ENCODE results near the gene TPGS2.
"Not testable (repeated sequence)": the region's sequence is repeated elsewhere in the genome, so short reads cannot be mapped to it uniquely, and the experiment has no call there.

The TPGS2 gene

DNA sequence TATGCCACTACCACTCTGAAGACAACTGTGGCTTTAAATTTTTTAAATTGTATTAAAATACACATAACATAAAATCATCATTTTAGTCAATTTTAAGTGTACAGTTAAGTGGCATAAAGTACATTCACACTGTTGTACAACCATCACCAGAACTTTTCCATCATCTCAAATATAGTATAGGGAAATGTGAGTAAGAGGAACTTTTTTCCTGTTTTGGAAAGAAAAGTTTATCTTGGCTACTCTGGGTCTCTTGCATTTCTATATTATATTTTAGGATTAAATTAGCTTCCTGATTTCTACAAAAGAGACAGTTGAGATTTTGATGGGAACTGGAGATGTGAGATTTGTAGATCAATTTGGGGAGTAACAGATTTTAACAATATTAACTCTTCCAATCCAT lies 3.3 kb downstream of the TPGS2 start:
- no peak for DNase-seq (ENCODE audit: extremely low read depth in 1 of 2, low read depth in 1 of 2)

GRCh38 chr18:36821681-36822080 lies 7.1 kb downstream of the TPGS2 start:
- no peak for DNase-seq (ENCODE audit: extremely low read depth in 1 of 2, low read depth in 1 of 2)

DNA sequence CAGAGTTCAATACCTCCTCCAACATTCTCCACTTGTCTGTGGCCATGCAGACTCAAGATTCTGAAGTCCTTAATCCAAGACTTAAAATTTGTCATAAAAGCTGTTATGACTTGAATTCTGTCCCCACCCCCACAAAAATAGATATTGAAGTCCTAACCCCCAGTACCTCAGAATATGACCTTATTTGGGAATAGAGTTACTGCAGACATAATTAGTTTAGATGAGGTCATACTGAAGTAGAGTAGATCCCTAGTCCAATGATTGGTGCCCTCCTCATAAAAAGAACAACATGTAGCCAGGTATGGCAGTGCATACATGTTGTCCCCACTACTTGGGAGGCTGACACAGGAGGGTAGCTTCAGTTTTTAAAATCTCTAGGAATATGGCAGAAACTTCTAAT lies 9.2 kb downstream of the TPGS2 start:
- no peak for DNase-seq (ENCODE audit: extremely low read depth in 1 of 2, low read depth in 1 of 2)

DNA sequence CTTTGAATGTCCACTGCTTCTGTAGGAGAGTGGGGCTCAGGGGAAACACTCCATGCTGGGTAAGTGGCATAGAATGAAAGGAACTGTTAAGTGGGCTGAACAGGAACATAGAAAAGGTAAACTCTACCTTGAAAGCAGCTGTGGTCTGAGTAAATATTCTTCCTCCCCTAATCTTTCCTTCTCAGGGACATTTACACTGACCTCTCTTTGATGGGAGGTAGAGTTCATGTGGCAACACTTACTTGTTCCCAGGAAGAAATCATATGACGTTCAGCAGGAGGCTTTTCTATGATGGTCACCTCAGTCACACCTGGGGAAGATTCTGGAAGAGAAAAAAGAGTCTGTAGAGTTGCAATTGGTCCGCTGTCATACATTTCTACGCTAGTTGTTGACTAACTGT lies 10.2 kb downstream of the TPGS2 start:
- DNase-seq (ENCODE audit: extremely low read depth in 1 of 2, low read depth in 1 of 2): no peak

GRCh38 chr18:36817039-36817438 lies 11.8 kb downstream of the TPGS2 start:
- DNase-seq (ENCODE audit: extremely low read depth in 1 of 2, low read depth in 1 of 2): no peak

DNA sequence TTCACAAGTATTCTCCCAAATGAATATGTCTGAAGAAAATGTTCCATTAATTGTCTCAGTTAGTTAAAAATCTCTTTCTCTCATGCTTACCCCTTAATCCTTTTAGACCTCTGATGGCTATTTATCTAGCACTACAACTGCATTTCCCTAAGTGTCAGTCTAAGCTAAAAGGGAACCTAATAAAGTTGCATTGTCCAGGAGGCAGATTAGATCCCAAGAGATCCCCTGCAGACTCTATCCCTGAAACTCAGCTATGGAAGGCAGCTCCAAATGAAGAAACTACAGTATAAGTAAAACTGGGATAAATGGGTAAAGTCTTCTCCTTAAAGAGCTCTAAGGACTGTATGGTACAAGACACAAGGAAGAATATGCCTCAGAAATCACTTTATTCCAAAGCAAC lies 12.7 kb downstream of the TPGS2 start:
- DNase-seq (ENCODE audit: extremely low read depth in 1 of 2, low read depth in 1 of 2): not testable (repeated sequence)

DNA sequence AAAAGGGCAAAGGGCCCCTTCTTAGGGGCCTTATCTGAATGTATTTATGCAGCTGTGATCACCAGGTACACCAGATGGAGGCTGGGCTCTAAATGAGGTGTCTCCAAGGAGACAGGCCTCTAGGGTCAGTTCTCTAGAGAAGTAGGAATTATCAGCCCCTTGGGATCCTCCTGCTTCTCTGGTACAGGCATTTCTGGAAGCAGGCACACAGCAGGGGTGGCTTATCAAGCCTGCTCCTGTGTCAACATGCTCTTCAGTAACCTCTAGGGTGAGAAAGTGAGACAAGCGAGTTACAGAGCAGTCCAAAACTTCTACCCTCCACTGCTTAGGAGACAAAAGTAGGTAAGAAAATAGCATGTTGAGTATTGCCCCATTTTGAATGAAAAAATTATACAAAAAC lies 13.8 kb downstream of the TPGS2 start:
- DNase-seq (ENCODE audit: extremely low read depth in 1 of 2, low read depth in 1 of 2): no peak

- no peak for DNase-seq (ENCODE audit: extremely low read depth in 1 of 2, low read depth in 1 of 2)
Measured at GRCh38 chr18:36813824-36814223, 15.0 kb downstream of the TPGS2 start.

- no peak for DNase-seq (ENCODE audit: extremely low read depth in 1 of 2, low read depth in 1 of 2)
Measured at GRCh38 chr18:36813101-36813775, 15.6 kb downstream of the TPGS2 start.

DNA sequence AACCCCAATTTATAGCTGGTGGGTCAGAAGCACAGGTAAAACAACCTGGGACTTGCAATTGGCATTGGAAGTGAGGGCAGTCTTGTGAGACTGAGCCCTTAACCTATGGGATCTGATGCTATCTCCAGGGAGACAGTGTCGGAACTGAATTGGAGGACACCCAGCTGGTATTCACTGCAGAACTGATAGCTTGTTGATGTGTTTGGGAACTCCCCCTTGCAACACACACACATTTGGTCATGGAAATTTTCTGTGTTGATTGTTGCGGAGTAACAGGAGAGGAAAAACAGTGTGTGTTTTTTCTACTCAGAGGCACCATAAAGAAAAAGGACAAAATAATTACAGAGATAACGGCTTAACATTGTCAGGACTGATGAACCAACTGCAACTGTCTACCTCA lies 16.1 kb downstream of the TPGS2 start:
- no peak for DNase-seq (ENCODE audit: extremely low read depth in 1 of 2, low read depth in 1 of 2)

DNA sequence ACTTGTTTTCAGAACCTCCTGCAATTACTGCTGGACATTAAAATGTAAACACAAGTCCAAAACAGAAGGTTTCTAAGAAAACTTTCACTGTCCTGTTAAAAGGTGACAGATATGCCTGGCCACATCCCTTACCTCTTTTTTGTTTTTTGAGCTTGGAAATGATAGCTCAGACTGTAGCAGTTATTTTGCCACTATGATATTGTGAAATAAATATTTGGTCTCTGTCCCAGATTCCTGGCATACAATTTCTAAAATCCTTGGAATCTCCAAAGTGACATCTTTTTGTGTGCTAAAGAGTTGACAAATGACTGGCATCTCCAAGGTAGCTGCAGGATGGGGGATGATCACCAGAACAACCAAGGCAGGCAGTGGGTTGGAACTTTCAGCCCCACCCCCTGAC lies 16.8 kb downstream of the TPGS2 start:
- no peak for DNase-seq (ENCODE audit: extremely low read depth in 1 of 2, low read depth in 1 of 2)

GRCh38 chr18:36811430-36811829 lies 17.4 kb downstream of the TPGS2 start:
- DNase-seq (ENCODE audit: extremely low read depth in 1 of 2, low read depth in 1 of 2): no peak

DNA sequence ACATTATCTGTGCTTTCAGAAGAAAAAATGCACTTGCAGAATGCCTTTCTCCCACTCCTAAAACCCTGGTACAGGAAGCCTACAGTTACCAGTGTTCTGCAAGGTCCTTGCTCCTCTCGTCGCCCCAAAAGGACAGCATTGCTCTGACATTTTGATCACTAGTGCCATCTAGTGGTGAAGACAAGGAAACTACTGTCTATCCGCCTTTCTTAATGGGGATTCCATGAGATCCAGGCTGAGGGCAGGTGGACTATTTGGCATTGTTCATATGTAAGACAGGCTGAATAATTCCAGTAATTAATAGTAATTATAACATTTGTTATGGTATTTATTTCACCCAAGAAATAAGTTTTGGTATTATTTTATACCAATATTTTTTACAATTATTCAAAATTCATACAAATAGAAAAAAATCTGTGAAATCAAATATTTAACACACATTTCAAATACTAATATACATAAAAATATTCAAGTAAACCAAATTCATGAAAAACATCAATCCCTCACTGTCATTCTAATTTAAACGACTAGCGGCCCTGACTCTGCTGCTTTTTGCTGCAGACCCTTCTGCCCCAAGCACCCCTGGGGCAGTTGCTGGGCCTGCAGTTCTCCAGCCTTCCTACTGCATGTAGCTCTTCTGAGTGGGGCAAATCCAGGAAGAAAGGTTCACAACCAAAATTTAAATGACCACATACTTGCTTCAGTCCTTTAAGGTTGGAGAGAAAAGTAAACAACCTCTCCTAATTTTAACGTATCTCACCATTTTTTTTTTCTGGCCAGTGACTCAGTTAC lies 19.0 kb downstream of the TPGS2 start:
- DNase-seq (ENCODE audit: extremely low read depth in 1 of 2, low read depth in 1 of 2): peak in 1 of 2 donors; percentile 3

DNA sequence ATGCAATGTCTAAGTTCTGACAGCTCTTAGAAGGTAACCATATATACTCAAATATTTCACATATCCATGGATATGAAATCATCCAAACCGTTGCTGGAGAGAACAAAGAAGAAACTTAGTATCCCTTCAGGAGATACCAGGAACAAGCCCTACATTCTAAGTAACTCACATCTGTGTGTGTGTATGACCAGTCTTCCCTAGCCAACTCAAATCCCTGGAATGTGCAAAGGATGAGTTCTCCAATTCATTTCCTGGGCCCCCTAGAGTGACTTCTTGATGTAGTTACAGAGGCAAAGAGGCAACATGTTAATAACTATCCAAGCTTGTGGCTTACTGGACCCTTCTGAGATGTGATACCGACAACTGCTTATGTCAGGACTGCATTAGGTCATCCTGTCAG lies 20.1 kb downstream of the TPGS2 start:
- no peak for DNase-seq (ENCODE audit: extremely low read depth in 1 of 2, low read depth in 1 of 2)

GRCh38 chr18:36805105-36805504 lies 23.7 kb downstream of the TPGS2 start:
- no peak for DNase-seq (ENCODE audit: extremely low read depth in 1 of 2, low read depth in 1 of 2)

- DNase-seq (ENCODE audit: extremely low read depth in 1 of 2, low read depth in 1 of 2): no peak
Measured at GRCh38 chr18:36798738-36799473, 29.9 kb downstream of the TPGS2 start.

DNA sequence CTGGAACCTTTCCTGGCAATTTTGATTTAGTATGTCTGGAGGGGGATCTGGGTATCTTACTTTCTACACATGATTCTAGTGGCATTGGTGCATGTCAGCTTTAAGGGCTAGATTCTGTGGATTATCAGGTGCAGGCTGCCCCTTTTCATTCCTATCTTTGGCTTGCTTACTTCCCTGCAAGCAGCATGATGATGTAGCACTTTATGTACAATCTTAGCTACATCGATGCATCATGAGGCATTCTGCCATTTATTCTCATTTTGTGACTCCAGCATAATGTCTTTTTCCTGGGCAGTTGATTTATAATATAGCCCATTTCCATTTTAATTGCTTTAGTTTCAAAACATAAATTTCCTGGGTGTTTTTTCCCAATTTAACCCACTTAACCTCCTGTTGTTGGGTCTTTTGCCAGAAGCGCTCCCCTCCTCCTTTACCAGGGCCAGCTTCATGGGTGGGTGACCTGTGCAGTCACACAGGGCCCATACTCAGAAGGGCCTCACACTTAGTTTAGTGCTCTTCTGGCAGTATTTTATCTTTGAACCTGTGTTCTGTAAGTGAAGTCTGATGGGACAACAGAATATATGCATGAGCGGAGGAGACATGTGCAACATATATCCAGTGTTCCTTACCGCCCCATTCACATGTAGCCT lies 36.0 kb downstream of the TPGS2 start:
- DNase-seq (ENCODE audit: extremely low read depth in 1 of 2, low read depth in 1 of 2): no peak

GRCh38 chr18:36786686-36787085 lies 42.1 kb downstream of the TPGS2 start:
- no peak for DNase-seq (ENCODE audit: extremely low read depth in 1 of 2, low read depth in 1 of 2)

DNA sequence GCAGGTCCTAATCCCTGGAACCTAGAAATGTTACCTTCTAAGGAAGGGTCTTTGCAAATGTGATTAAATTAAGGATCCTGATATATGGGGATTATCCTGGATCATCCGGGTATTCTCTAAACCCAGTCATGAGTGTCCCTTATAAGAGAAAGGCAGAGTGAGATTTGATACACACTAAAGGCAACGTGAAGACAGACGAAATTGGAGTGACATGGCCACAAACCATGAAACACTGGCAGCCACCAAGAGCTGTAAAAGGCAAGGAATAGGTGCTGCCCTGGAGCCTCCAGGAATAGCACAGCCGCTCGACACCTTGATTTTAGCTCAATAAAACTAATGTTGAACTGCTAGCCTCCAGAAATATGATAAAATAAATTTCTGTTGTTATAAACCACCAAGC lies 45.0 kb downstream of the TPGS2 start:
- no peak for DNase-seq (ENCODE audit: extremely low read depth in 1 of 2, low read depth in 1 of 2)

- DNase-seq (ENCODE audit: extremely low read depth in 1 of 2, low read depth in 1 of 2): no peak
Measured at GRCh38 chr18:36782710-36783109, 46.1 kb downstream of the TPGS2 start.

DNA sequence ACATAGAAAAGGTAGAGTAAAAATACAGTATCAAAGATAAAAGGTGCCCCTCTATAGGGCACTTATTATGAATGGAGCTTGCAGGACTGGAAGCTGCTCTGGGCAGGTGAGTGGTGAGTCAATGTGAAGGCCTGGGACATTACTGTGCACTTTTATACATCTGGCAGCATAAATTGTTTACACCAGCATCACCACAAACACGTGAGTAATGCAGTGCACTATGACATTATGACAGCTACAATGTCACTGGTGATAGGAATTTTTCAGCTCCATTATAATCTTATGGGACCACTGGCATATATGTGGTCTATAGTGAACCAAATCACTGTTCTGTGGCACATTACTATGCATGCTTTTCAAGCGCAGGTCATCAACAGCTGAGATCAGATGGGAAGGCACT lies 48.1 kb downstream of the TPGS2 start:
- DNase-seq (ENCODE audit: extremely low read depth in 1 of 2, low read depth in 1 of 2): no peak
